ENCODE results near the gene PPDPF.
"Not testable (repeated sequence)": the region's sequence is repeated elsewhere in the genome, so short reads cannot be mapped to it uniquely, and the experiment has no call there.

Gene PPDPF

GRCh38 chr20:63500151-63500901 lies 20.2 kb upstream of the PPDPF start:
- DNase-seq (ENCODE audit: low read depth in 2 of 2) = no peak

GRCh38 chr20:63500902-63501817 lies 19.4 kb upstream of the PPDPF start:
- DNase-seq (ENCODE audit: low read depth in 2 of 2) = no peak

GRCh38 chr20:63501818-63502670 lies 18.5 kb upstream of the PPDPF start:
- DNase-seq (ENCODE audit: low read depth in 2 of 2) = no peak

- DNase-seq (ENCODE audit: low read depth in 2 of 2) = no peak
Measured at GRCh38 chr20:63502671-63503172, 17.8 kb upstream of the PPDPF start.

GRCh38 chr20:63503524-63503923 lies 17.0 kb upstream of the PPDPF start:
- DNase-seq (ENCODE audit: low read depth in 2 of 2) = no peak

GRCh38 chr20:63504642-63505041 lies 15.9 kb upstream of the PPDPF start:
- DNase-seq (ENCODE audit: low read depth in 2 of 2) = no peak

- DNase-seq (ENCODE audit: low read depth in 2 of 2) = no peak
Measured at GRCh38 chr20:63505281-63505680, 15.3 kb upstream of the PPDPF start.

- no peak for DNase-seq (ENCODE audit: low read depth in 2 of 2)
Measured at GRCh38 chr20:63505723-63506122, 14.8 kb upstream of the PPDPF start.

- DNase-seq (ENCODE audit: low read depth in 2 of 2) = no peak
Measured at GRCh38 chr20:63507083-63507743, 13.4 kb upstream of the PPDPF start.

- no peak for DNase-seq (ENCODE audit: low read depth in 2 of 2)
Measured at GRCh38 chr20:63508072-63508768, 12.3 kb upstream of the PPDPF start.

GRCh38 chr20:63509088-63509564 lies 11.4 kb upstream of the PPDPF start:
- DNase-seq (ENCODE audit: low read depth in 2 of 2) = no peak

- DNase-seq (ENCODE audit: low read depth in 2 of 2) = no peak
Measured at GRCh38 chr20:63513207-63513606, 7.4 kb upstream of the PPDPF start.

GRCh38 chr20:63514520-63514919 lies 6.0 kb upstream of the PPDPF start:
- DNase-seq (ENCODE audit: low read depth in 2 of 2) = not testable (repeated sequence)

GRCh38 chr20:63517376-63518309 lies 2.9 kb upstream of the PPDPF start:
- no peak for DNase-seq (ENCODE audit: low read depth in 2 of 2)

GRCh38 chr20:63518351-63518861 lies 2.2 kb upstream of the PPDPF start:
- DNase-seq (ENCODE audit: low read depth in 2 of 2) = no peak

GRCh38 chr20:63518946-63519667 lies 1.5 kb upstream of the PPDPF start:
- DNase-seq (ENCODE audit: low read depth in 2 of 2) = no peak

- peak in 1 of 2 donors; percentile 50 for DNase-seq (ENCODE audit: low read depth in 2 of 2)
Measured at GRCh38 chr20:63519668-63520503, 679 bp upstream of the PPDPF start.

Measured in stimulated activated CD4-positive, alpha-beta T cell treated with anti-CD3 and anti-CD28 coated beads, Interleukin-15, amount 100 ng/mL, for 48 hours (primary cell).